Upper lobe of right lung (tissue), 1 donor: Measurements from ENCODE around the gene XRCC1. TPM values are rescaled to one million over a fixed set of nuclear protein-coding genes. Genes with fewer than 3 reads are reported as not detected.

Experiments
- ATAC-seq: fragments of 200-7000 bp; cut with Tn5 transposase; one replicate; pipeline ENCODE4 v1.9.1; 2020; ENCODE audit warnings: mild to moderate bottlenecking, moderate library complexity
- DNase-seq: peaks from one replicate; pipeline ENCODE4 v3.0.0-alpha.2; 2020
- H3K27ac ChIP-seq: fragments of 200-600 bp; one replicate; pipeline ENCODE4 v1.8.0; 2022
- H3K27me3 ChIP-seq: fragments of 200-600 bp; one replicate; pipeline ENCODE4 v1.8.0; 2022; ENCODE audit warnings: mild to moderate bottlenecking
- H3K36me3 ChIP-seq: fragments of 200-600 bp; one replicate; pipeline ENCODE4 v1.8.0; 2022
- H3K4me1 ChIP-seq: fragments of 200-600 bp; one replicate; pipeline ENCODE4 v1.8.0; 2022
- H3K4me3 ChIP-seq: fragments of 200-600 bp; one replicate; pipeline ENCODE4 v1.8.0; 2022; ENCODE audit warnings: mild to moderate bottlenecking
- H3K9me3 ChIP-seq: fragments of 200-600 bp; one replicate; pipeline ENCODE4 v1.8.0; 2022
- CTCF ChIP-seq: fragments of 200-600 bp; IDR thresholded peaks from one replicate; pipeline ENCODE4 v1.8.0; 2022; ENCODE audit warnings: antibody characterized with exemption
- intact Hi-C: fragments of 100-400 bp; cut with DNase I; formaldehyde crosslinking; loops from one replicate; pipeline ENCODE4 v1.11.0; 2022
- total RNA-seq: library from RNA; stranded (reverse); fragmentation: NEBNext Ultra II Directional; extraction: Animal tissue kit (Norgen Biotek cat#: 25700); gene quantifications from one replicate; pipeline ENCODE4 v1.2.1, GENCODE V29; 2021
- donor health status: DM: no; HTN: yes; CAD: no; lungs with severe emphysema.

XRCC1 gene
- total RNA-seq, 1 donor from 2014 or later: 23.8 TPM

GRCh38 chr19:43569657-43570056 is 5.7 kb downstream of the XRCC1 start:
- no peak for TF ChIP-seq CTCF
- Histone ChIP-seq H3K4me3 (no peak overlapping the region), H3K27me3 (no peaks in the 10 kb centered on the region), H3K27ac (no peak overlapping the region), H3K36me3 (no peaks in the 10 kb centered on the region), H3K4me1 (peaks cover 10% of the 10 kb centered on the region), H3K9me3 (no peaks in the 10 kb centered on the region)
- ATAC-seq (no peak), DNase-seq (no peak)
- intact Hi-C loops: no loop called here

GRCh38 chr19:43564800-43565199 is 10.5 kb downstream of the XRCC1 start:
- H3K27me3 ChIP-seq: no peaks in the 10 kb centered on the region
- intact Hi-C loops: no loop called here

DNA sequence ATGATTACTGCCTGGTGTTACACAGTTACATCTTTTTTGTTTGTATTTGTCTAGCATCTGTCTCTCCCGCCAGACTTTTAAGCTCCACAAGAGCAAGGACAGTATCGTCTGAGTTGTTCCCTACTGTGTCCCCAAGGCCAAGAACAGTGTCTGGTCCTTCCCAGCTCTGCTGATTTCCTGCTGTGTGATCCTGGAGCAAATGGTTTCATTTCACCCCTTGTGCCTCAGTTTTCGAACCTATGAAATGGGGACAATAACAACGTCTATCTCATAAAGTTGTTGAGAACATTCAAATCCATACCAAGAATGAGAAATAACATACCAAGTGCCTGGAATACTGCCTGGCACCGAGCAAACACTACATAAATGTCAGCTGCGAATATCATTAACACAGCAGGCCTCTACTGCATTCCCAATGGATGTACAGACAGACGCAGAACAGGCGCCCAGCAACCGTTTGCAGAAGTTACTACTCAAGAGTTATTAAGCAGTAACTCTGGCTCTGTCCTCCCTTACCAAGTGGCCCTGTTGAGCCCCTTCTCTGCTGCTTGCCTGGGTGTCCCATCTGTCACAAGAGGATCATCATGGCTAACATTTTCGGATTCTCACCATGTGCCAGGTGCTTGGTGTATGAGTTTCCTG is 11.4 kb downstream of the XRCC1 start:
- ATAC-seq: no peak
- H3K27ac ChIP-seq: peak overlapping the region; percentile 83
- TF ChIP-seq CTCF: no peak
- no peaks in the 10 kb centered on the region for H3K9me3 ChIP-seq
- no peak for DNase-seq
- peaks cover 24% of the 10 kb centered on the region for H3K36me3 ChIP-seq
- intact Hi-C loops: no loop called here
- no peak overlapping the region for H3K4me3 ChIP-seq
- H3K4me1 ChIP-seq: peaks cover 17% of the 10 kb centered on the region
- no peaks in the 10 kb centered on the region for H3K27me3 ChIP-seq

More at GRCh38 chr19:43564800-43565199, 10.5 kb downstream of the XRCC1 start:
- Histone ChIP-seq H3K4me3 (no peak overlapping the region), H3K4me1 (peaks cover 17% of the 10 kb centered on the region), H3K27ac (no peak overlapping the region), H3K36me3 (peaks cover 20% of the 10 kb centered on the region), H3K9me3 (no peaks in the 10 kb centered on the region)
- ATAC-seq: no peak
- TF ChIP-seq CTCF: no peak
- DNase-seq: no peak

DNA sequence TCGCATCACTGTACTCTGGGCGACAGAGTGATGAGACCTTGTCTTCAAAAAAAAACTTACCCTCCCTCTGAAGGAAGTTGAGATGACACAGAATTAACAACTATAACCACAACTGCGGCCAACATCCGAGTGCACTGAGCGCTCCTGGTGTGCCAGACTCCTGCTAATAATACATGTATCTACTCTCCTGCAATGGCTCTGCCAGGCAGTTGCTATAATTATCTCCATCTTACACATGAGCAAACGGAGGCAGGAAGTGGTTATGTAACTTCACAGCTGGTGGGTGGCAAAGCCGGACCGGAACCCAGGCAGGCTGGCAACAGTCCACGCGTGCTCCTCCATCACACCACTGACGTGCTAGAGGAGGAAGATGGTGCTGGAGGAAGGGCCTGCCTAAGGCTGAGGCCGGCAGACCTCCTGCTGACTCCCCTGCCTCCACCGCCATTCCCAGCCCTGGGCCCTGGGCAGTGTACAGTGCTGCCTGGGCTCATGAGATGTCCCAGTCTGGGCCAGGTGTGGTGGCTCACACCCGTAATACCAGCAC is 12.6 kb downstream of the XRCC1 start:
- DNase-seq: peak; percentile 89

DNA sequence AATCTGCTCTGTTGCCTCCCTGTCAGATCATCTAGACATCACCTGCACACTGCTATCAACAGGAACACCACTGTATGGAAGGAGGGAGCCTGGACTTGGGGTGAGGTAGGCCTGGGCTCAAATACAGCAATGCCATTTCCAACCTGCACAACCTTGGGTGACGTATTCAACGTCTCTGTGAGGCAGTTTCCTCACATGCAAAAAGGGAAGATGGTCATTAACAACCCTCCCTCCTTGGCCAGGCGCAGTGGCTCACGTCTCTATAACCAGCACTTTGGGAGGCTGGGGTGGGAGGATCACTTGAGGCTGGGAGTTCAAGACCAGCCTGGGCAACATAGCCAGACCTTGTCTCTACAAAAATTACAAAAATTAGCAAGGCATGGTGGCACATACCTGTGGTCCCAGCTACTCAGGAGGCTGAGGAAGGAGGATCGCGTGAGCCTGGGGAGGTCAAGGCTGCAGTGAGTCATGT is 13.1 kb downstream of the XRCC1 start:
- no peaks in the 10 kb centered on the region for H3K9me3 ChIP-seq
- intact Hi-C loops: no loop called here
- no peak overlapping the region for H3K4me3 ChIP-seq
- peak overlapping the region; percentile 83 for H3K27ac ChIP-seq
- TF ChIP-seq CTCF: no peak
- peaks cover 27% of the 10 kb centered on the region for H3K36me3 ChIP-seq
- peak; percentile 7 for ATAC-seq
- no peak for DNase-seq
- H3K27me3 ChIP-seq: no peaks in the 10 kb centered on the region
- H3K4me1 ChIP-seq: peaks cover 17% of the 10 kb centered on the region

More for the DNA sequence above, 12.6 kb downstream of the XRCC1 start:
- H3K9me3 ChIP-seq: no peaks in the 10 kb centered on the region
- no peak for TF ChIP-seq CTCF
- H3K4me3 ChIP-seq: no peak overlapping the region
- H3K27me3 ChIP-seq: no peaks in the 10 kb centered on the region
- intact Hi-C loops: no loop called here
- H3K4me1 ChIP-seq: peaks cover 17% of the 10 kb centered on the region
- peaks cover 24% of the 10 kb centered on the region for H3K36me3 ChIP-seq
- peak; percentile 93 for ATAC-seq
- peak overlapping the region; percentile 83 for H3K27ac ChIP-seq
